GM11168 (cell line): ENCODE results near the gene FARS2.

Experiments used
- in situ Hi-C: fragments of 300-500 bp; cut with MboI; formaldehyde crosslinking; loops from one replicate; pipeline ENCODE4 v1.12.0; 2022; ENCODE audit warnings: low sequenced_read_pairs; ENCODE audit not compliant: unreplicated experiment

Gene FARS2

DNA sequence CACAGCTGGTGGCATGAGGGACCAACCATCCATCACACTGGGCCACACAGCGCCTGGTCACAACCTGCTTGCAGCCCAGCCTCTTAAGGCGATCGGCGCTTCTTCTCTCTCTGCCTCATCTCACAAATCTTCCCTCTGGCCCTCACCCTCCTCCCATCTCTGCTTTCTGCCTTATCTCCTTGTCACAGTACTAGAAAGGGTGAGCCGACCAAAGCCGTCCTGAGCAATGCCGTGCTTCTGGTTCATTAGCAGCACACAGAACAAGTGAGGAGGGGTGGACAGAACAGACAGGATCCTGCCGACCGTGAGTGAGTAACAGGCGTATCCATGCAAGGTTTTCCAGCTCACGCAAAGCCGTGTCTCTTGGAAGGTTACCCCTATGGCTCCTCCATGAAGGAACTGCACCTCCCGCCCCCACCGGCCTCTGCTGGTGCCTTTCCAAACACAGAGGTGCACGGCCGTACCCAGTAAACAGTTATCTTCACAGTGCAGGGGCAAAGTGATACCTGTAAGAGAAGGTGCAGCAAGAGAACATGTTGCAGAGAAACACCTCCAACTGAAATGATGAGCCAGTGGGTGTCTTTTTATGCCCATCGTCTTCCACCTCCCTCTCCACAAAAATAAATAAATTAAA, 331.7 kb downstream of the FARS2 start:
- in situ Hi-C loops = no loop called here

DNA sequence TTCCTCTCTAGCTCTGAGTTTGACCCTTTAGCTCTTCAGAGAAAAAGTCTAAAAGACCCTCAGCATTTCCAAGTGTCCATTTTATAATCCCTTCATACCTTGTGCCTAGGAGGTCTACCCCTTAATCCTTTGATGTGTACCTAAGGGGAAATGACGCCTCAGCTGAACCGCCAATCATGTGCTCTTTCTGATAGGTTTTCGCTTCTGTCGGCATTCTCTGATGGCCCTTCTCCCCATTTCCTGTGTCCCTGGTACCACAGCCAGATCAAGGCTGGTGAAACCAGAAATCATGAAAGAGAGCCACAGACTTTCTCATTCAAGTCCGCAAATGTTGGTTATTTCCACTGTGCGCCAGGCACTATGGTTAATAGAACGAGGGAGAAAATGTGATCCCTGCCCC, 333.9 kb downstream of the FARS2 start:
- in situ Hi-C loops = no loop called here

DNA sequence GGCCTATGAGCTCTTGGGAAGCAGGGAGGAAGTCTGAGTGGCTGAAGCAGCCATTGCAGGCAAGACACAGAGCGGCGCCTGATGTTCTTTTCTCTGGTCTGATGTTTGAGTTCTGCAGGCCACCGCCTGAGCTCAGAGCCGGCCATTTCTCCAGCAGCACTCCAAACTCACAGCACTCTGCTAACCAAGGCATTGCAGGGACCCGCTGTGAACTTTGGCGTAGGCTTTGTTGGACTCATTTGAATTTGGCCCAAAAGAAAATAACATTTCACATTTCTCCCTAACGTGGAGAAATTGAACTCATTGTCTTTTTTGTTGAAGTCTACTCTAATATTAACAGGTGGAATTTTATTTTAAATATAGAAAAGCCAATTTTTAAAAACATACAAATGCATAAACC, 336.1 kb downstream of the FARS2 start:
- in situ Hi-C loops = no loop called here

DNA sequence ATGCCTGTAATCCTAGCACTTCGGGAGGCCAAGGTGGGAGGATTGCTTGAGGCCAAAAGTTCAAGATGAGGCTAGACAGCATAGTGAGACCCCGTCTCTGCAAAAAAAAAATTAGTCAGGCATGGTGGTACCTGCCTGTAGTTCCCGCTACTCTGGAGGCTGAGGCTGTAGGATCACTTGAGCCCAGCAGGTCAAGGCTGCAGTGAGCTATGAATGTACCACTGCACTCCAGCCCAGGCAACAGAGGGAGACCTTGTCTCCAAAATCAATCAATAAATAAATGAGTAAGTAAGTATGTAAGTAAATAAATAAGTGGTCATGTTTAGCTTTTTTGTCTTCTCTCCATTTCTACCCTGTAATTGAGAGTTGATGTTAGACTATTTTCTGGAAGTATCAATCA, 336.8 kb downstream of the FARS2 start:
- in situ Hi-C loops = no loop called here

DNA sequence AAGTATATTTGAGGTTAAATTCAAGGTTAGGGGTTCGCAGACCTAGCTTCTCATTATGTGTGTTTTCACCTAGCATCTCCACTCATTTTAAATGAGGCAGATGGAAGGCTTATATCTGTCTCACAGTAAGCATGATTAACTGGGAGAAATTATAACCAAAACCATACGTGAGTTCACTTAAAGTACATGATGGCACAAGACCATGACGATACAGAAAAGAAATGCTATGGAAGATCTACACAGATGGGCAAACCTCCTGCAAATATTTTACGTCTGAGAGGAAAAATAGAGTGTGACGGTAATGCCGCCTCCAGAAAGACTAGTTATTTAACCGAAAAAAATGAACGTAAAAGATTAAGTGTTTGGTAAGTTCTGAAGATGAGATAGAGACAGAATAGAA, 337.8 kb downstream of the FARS2 start:
- in situ Hi-C loops = no loop called here

DNA sequence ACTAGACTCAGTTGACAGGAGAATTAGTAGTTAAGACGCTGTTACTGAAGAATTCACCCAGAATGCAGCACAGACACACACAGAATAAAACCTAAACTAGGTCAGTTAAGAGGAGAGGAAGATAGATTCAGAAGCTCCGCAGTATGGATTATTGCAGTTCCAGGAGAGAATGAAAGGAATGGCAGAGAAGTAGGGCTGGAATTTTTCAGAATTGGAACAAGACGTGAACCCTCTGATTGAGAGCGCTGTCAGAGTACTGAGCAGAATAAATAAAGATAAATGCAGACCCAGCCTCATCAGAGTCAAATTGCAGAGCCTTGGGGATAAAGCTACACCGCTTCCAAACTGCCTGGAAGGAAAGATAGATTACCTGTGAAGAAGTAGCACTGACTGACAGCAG, 344.6 kb downstream of the FARS2 start:
- in situ Hi-C loops = no loop called here

DNA sequence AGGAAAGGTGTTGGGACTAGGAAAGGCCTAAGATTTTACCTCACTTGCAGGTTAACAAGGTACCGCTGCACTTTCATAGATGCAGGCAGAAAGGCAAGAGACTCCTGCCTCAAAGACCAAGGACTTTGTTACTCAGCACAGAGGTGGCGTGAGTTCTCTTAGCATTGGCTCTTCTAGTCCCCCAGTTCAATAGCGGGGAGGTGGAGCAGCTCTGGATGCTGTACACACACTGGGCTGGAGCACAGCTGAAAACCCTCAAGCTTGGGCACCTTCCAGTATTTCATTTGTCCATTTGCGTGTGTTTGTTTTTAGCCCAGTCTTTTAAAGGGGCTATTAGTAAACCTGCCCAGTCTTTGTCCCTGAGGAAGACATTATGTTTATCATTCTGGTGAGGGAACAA, 345.2 kb downstream of the FARS2 start:
- in situ Hi-C loops = no loop called here

DNA sequence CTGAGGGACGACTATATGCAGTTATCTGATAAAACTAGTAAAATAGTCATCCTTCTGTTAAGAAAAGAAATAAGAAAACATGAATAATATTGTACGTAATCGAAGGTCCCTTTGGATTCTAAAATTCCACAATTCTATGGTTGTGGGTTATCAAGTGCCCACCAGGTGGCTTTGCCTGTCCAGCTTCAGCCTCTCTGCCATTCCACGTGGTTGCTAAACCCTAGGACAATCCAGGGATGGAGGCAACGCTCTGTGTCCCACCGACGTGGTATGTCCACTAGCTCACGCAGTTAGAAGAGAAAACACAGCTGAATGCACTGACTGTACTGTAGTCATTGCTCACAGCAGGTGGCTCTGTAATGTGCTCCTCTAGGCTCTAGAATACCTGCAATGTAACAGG, 349.3 kb downstream of the FARS2 start:
- in situ Hi-C loops = no loop called here

DNA sequence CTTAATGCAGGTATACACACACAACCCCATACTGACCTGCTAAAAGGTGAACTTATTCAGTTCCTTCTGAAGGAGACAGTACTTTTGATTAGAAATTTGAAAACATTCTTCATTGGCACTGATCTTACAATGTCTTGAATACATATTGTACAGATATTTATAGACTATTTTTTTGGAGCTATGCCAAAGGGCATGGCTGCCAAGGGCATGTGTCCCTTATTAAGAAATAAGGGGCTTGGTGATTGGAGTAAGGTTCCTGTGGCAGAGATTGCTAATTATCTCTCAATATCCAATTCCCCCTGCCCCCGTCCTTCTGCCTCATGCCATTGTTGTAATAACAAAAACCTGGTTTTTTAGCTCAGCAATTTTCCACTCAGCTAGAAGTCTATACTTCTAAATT, 355.9 kb downstream of the FARS2 start:
- in situ Hi-C loops = no loop called here

DNA sequence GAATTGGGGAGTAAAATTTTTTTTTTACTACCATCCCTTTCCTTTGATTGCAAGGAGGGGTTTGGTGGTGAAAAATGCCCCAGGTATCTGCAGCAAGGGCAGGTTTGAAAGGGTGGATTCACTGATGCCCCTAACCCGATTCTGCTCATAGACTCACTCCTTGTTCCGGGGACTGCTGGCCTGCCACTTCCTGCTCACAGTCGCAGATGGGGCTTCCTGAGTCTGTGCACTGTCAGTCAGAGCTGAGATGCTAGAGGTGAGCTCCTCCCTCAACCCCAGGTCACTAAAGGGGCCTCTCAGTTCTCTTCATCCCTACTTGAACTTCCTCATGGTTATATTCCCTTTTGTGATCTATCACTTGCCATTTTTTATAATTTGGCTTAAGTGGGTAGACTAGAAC, 357.9 kb downstream of the FARS2 start:
- in situ Hi-C loops = no loop called here

DNA sequence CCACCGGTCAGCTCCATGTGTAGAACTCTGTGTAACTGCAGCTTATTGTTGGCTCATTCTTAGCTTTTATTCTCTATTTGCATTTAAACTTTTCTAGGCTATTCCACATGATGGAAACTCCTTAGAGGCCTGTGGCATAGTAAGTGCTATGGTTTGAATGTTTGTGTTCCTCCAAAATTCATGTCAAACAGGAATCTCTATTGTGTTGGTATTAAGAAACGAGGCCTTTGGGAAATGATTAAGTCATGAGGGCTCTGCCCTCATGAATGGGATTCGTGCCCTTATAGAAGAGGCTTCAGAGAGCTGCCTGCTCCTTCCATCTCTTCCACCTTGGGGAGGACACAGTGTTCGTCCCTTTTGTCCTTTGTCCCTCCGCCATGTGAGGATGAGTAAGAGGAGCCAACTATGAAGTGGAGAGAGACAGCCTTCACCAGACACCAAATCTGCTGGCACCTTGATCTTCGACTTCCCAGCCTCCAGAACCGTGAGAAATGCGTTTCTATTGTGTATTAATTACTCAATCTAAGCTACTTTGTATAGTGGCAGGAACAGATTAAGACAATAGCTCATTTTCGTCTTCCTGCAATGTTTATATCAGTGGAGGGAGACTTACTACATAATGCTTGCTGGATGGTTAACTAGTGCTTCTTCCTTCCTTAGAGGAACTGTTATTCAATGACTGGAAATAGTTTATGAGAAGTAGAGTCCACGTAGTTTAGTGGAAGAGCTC, 361.1 kb downstream of the FARS2 start:
- in situ Hi-C loops = no loop called here

DNA sequence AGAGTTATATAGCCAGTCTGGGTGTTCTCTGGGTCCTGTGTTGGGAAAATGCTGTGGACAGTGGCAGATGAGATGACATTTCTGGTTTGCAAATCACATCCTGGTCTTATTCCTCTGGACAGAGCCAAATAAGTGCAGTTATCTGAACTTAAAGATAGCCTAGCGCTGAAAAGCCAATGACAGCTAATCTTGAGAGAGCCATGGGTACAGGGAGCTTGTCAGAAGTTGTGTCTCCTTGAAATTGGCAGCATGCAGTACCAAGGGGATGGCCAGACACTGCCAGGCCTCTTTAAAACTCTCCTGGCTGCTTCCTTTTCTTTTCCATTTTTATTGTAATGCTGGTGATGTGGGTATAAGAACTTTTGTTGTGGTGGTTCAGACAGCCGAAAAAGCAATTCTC, 362.5 kb downstream of the FARS2 start:
- in situ Hi-C loops = no loop called here

DNA sequence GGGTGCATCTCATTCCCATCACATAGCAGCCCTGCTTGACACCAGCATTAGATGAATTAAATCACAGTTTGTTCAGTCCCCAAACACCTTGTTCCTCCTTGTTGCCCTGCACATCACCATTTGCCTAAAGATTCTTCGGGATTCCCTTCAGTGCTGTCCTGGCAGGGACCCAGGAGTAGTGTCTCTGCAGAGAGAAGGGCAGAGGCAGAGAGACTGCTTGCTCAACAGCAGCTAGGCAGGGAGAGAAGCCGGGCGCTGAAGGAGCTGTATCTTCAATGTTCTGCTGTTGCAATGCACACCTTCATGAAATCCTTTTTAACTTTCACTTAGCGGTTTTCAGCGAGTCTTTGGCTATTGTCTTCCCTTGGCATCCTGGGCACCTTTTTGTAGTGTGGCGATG, 362.9 kb downstream of the FARS2 start:
- in situ Hi-C loops = no loop called here

DNA sequence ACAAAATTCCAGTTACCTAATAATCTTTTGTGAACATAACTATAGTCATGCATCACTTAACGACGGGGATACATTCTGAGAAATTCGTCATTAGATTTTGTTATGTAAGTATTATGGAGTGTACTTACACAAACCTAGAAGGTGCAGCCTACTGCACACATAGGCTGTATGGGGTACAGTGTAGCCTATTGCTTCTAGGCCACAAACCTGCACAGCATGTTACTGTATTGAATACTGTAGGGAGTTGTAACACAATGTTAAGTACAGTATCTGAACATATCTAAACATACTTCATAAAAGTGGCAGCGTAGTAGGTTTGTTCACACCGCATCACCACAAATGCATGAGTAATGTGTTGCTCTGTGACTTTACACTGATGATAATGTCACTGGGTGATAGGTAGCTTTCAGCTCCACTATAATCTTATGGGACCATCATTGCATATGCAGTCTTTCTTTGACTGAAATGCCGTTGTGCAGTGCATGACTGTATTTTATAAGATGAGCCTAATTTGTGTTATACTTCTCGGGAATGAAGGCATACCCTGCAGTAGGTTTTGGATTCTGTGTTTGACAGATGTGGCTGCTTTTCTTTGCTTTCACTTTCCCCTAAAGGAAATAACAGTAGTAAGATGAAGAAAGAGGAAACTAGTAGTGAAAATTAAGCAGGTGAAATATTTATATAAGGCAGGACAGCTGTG, 365.6 kb downstream of the FARS2 start:
- in situ Hi-C loops = no loop called here

DNA sequence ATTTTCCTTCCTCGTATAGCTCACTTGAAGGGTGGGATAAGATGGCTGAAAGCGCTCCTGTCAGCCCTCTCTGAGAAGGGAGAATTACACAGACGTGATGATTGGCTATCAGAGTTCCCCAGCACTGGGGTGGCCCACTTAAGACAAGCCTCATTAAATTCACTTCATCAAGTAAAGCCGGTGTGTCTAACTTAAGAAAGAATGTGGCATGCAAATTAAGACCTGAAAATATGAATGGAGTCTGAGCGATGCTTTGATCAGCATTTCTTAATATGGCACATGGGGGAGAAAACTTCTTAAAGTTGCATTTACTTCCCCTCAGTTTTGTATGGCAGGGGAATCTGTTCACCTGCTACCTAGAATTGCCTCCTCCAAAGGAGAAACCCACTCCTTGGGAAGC, 369.3 kb downstream of the FARS2 start:
- in situ Hi-C loops = no loop called here

DNA sequence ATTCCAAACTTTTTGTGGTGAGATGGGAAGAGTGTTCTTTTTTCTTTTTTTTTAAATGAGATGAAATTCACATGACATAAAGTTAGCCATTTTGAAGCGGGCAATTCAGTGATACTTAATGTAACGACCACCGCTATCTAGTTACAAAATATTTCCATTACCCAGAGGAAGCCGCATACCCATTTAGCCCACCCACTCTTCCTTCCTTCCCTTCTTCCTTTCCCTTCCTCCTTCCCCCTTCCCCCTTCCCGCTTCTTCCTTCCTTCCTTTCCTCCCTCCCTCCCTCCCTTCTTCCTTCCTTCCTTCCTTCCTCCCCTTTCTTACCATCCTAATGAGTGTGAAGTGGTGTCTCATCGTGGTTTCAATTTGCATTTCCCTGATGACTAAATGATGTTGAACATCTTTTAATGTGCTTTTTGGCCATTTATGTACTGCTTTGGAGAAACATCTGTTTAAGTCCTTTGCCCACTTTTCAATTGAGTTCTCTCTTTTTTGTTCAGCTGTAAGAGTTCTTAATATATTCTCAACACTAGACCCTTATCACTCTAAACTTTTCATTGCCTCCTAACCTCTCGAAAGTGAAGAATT, 371.1 kb downstream of the FARS2 start:
- in situ Hi-C loops = no loop called here

DNA sequence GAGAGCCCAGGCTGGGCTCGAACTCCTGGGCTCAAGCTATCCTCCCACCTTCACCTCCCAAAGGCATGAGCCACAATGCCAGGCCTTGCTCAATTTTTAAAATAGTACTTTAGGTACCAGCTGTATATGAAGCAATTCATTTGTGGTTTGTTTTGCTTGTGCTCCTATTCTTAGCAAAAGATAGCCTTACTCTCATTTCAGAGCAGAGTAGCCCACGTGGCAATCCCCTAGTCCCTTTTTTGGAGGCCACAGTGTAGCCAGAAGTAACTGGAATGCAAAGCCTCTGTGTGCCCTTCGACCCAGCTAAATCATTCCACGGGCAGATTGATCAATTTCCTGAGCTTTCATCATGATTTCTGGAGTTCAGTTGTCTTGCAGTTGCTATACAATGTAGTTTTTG, 373.2 kb downstream of the FARS2 start:
- in situ Hi-C loops = no loop called here

DNA sequence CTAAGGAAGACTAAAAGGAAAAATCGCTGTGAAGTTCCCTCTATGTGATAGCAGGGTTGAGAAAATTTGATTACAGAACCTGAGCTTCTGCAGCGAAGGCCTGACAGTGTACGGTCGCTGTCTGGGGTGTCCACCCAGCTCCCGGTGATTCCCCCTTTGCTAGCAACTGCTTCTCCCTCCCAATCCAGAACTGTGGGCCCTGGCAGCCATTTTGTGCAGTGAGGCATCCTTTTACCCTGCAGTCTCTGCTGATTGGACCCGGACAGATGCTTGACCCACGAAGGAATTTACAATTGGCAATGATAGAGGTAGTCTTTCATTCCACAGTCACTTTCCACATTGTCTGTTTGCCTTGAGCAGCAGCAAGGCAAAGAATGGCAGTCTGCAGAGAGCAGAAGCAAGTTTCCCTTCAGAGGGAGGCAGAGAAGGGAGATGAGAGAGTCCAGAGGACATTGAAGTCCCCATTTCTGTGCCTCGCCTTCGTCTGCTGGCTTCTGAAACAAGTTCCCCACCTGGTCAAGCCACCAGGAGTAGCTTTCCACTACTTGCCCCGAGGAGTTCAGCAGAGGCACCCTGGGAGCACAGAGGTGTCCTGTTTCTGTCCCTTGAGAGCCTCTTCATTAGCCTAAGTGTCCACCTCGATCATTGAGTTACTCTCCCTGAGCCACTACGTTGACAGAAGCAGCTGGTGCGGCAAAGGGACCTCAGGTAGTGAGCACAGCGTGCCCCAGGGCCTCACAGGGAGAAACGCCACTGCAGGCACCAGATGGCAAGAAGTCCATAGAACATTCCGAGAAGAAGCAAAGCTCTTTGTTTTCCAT, 375.1 kb downstream of the FARS2 start:
- in situ Hi-C loops = no loop called here

DNA sequence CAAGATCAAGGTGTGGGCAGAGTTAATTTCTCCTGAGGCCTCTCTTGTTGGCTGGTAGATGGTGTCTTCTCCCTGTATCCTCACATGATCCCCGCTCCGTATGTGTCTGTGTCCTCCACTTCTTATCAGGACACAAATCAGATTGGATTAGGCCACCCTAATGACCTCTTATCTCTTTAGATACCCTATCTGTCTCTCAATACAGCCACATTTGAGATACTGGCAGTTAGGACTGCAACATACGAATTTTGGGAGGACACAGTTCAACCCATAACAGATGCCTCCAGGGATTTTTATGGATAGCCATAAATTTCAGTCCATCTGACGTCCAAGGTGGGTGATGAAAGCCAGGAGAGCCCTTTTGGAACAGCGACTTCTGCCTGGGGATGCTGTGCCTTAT, 376.4 kb downstream of the FARS2 start:
- in situ Hi-C loops = no loop called here

DNA sequence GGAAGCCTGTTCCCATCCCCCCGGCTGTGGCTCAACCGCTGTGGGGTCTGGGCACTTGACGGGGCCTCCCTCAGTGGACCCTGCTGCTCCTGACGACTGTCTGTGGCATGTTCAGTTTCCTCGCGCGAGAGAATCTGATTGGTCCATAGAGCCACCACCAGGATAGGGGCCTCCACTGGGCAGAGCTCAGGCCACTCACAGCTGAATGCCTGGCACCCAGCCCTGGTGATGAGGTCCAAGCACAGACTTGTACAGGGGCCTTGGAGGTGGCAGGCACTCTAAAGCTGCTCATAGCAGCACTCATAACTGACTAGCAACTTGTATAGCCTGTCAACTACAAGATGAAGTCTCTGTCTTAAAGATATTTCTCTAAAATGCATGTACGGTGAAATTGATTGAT, 377.4 kb downstream of the FARS2 start:
- in situ Hi-C loops = no loop called here

DNA sequence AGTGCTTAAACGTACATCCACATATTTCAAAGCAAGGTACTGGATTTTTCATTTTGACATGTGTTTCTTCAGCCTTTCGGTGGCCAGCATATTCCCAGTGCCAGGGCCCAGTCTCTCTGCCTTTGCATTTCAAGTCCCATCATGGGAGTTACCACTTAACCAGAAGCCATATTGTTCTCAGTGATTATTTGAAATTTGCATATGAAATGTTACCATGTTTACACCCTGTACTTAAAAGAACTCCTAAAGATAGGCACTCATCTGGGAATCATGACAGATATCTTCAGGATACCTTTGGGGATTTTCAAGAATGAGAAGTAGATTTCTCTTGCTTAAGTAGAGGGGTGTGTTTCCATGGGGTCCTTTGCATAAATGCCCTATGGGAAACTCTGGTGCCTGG, 377.9 kb downstream of the FARS2 start:
- in situ Hi-C loops = no loop called here
